SH-SY5Y (cell line): ENCODE results near the gene RTN4IP1.

ENCODE experiments used
- GATA2 ChIP-seq: IDR thresholded peaks from 2 replicates; pipeline ENCODE4 v1.6.1; 2011; ENCODE audit warnings: mild to moderate bottlenecking, low read depth, low read length
- GATA3 ChIP-seq: IDR thresholded peaks from 2 replicates; pipeline ENCODE4 v1.6.1; 2011; ENCODE audit warnings: low read depth, mild to moderate bottlenecking, low read length, moderate library complexity

Gene RTN4IP1

DNA sequence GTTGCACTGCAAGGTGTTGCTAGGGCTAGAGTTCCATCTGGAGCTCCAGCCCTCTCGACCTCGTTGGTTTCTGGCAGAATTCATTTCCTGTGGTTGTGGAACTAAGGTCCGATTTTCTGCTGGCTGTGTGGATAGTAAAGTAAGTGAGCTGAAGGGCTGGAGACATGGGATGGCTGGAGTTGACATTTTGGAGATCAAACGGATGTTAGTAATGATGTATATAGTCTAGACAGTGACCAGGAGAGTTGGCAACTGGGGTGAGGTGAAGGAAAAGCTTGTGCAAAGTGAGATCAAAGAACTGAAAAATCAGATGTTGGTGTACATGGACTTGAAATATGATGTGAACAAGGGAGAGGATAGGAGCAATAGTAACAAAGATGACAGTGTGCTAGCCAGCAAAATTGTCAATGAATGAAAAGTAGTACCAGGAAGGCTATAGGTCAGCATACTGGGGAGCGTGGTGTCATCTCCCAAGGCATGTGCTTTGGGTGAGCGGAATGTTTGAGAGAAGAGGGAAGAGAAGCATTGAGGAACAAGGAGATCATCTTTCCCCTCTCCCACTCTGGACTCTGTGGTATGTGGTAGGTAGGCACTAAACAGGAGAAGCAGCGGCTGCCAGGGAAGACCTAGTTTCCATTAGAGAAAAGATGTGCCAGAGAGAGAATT, 7.9 kb upstream of the RTN4IP1 start:
- TF ChIP-seq GATA2: no peak
- no peak for TF ChIP-seq GATA3

DNA sequence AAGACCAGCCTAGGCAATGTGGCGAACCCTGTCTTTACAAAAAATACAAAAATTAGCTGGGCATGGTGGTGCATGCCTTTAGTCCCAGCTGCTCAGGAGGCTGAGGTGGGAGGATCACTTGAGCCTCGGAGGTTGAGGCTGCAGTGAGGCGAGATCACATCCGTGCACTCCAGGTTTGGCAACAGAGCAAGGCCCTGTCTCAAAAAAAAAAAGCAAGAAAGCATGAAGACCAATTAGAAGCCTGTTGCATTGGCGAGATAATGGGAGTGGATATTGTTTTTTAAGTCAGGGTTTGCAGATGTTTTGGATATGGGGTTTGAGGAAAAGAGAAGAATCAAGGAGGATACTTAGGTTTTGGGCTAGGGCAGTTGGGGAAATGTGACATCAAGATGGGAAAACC, 5.3 kb upstream of the RTN4IP1 start:
- TF ChIP-seq GATA3: no peak
- TF ChIP-seq GATA2: no peak

DNA sequence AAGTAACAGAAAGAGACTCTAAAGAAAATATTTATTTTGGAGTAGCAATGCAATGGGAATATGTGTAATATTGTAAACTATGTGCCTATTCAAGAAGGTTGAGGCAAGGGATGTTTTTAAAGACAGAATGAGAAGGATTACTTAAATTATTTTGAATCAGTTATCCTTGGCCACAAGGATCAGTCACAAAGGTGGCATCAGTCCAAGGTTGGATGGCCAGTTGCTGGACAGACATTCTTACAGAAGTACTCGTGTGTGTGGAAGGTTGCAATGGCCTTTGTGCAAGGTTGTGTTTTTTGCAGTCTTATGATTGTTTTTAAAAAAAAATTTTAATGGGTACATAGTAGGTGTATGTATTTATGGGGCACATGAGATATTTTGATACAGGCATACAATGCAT, 2.0 kb upstream of the RTN4IP1 start:
- no peak for TF ChIP-seq GATA3

DNA sequence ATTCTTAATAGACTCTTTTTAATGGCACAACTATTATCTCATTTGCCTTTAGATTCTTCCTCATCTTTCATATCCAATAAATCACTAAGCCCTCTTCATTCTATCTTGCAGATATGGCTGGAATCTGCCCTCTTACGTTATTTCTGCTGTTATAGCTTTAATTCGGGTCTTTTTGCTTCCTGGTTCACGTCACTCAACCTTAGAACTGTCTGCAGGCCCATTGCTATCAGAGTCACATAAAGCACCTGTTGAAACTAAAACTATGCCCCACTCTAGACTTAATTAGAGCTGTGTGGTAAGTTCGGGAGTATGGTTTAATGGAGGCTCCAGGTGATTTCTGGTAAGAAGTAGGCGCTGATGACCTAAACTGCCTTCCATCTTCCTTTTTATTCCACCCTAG, 1.1 kb upstream of the RTN4IP1 start:
- TF ChIP-seq GATA2: no peak
- no peak for TF ChIP-seq GATA3

DNA sequence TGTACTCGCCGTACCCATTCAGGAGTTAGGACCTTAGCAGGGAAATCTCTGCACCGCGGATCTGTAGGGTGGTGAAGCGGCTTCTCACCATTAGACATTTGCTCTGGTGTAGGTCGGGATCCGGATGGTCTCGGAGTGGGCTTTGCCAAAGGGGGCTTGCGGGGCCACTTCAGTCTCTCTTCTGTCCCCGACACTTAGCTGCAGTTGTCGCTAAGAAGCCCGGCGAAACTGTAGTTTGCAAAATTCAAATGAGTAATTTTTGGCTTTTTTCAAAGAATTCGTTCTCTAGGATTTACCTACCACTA, 513 bp upstream of the RTN4IP1 start:
- TF ChIP-seq GATA3: no peak
- TF ChIP-seq GATA2: no peak

DNA sequence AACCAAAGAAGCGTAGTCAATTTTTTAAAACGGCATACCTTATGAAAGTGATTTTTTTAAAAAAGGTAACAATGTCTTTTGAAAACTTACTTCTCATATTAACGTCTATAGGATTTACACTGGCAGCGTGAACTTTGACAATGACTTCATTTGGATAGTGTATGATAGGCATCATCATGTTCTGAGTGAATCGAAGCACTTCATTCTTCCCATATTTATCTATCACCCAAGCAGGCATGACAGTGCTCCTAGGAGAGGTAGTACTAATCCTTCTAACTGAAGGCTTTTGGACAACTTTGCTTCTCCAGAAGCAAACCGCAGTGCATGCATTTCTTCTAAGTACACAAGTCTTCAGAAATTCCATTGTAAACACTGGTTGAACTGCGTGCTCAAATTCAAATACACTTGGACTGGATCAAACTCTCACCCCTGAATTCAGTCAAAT, 618 bp downstream of the RTN4IP1 start:
- TF ChIP-seq GATA3 (no peak), GATA2 (no peak)

DNA sequence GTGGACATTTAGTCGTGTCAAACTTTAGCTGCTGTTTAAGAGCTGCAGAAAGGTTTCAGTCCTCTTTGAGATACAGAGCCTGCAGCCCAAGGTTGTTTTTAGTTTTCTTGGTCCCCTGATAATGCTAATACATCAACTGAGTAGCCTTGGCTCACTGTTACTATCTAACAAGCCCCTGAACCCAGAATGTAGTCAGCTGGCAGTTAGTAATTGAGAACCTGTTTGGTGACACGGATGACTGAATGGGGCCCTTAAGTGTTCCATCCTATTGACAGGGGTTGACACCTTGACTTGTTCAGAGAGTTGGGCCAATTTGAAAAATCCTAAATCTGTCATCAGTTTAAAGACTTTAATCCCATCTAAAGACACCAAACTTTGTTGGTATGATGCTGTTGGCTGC, 2.8 kb downstream of the RTN4IP1 start:
- TF ChIP-seq GATA3 (no peak), GATA2 (no peak)

DNA sequence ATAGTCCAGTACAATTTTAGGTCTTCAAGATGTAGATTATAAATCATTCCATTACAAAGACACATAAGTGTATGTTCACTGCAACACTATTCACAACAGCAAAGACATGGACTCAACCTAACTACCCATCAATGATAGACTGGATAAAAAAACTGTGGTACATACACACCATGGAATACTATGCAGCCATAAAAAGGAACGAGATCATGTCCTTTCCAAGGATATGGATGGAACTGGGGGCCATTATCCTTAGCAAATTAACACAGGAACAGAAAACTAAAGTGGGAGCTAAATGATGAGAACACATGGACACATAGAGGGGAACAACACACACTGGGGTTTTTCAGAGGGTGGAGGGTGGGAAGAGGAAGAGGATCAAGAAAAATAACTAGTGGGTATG, 6.3 kb downstream of the RTN4IP1 start:
- no peak for TF ChIP-seq GATA3
- no peak for TF ChIP-seq GATA2

DNA sequence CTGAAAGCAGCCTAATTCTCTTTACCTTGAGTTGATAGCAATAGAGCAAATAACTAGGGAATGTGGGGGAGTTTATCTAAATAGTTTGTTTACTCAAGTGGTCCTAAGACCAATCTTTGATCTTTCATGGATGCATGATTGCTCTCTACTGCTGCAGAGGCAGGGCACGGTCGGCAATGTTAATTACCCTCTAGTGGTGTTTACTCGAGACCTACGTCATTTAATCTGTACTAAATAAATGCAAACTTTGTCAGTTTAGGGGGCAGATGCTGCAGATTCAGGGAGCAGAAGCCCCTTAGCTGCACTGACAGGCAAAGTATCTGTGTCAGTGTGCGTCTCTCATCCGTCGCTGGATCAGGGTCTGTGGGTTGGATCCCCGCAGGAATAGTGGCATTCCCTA, 6.9 kb downstream of the RTN4IP1 start:
- TF ChIP-seq GATA3 (no peak), GATA2 (no peak)

DNA sequence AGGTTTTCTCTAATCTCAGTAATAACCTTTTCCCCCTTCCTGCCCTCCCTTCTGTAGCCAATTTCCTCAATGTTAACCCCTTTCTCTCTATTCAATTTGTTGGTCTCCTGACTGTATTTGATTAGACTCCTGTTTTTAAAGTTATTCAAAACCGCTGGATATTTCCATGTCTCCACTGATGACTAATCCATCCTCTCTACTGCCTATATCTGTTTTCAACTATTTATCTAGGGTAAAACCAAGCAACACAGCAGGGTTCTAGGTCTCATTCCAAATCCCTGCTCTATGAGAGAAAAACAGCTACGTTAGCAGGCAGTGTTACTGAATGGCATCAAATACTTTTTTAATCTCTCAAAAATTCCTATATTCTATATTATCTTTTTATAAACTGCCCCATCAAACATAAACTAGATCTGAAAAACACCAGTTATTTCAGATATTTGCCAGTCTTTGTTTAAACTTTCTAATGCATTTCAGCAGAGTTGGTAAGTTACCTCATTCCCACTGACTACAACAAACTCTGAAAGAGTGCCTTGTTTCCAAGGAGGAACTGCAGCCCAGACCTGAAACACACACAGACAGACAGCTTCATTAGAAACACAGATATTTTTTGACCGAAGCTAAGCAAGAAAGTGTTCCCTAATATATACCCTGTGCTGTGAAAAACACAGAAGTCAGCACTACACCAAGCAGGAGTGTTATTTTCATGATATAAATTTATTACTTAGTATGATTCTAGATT, 8.2 kb downstream of the RTN4IP1 start:
- TF ChIP-seq GATA2 (no peak), GATA3 (no peak)

DNA sequence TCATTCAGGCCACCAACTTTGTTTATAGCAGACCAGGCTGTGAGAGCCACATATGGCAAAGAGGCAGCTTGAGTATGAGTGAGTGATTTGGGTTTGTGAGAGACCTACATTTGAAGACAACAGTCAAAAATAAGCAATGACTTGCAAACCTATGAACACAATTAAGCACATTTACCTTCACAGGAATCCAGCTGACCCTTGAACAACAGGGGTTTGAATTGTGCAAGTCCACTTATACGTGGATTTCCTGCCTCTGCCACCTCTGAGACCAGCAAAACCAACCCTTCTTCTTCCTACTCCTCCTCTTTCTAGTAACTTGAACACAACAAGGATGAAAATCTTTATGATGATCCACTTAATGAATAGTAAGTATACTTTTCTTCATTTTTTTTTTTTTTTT, 10.1 kb downstream of the RTN4IP1 start:
- TF ChIP-seq GATA2 (no peak), GATA3 (no peak)

DNA sequence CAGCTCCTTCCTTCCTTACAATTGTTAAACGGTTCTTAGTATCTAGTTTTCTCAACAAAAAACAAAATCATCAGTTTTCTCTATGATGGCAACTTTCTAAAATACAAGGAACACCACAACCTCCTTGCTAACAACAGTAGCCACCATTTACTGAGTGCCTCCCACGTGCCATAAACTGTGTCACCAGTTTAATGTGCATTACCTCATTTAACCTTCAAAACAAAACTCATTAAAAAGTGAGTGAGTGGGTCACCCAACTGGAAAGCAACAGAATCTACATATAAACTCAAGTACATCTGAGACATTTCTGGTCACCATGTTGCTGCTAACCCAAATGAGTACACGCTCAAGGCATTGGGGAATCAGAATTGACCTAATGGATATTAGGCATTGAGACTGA, 11.0 kb downstream of the RTN4IP1 start:
- no peak for TF ChIP-seq GATA3
- no peak for TF ChIP-seq GATA2

DNA sequence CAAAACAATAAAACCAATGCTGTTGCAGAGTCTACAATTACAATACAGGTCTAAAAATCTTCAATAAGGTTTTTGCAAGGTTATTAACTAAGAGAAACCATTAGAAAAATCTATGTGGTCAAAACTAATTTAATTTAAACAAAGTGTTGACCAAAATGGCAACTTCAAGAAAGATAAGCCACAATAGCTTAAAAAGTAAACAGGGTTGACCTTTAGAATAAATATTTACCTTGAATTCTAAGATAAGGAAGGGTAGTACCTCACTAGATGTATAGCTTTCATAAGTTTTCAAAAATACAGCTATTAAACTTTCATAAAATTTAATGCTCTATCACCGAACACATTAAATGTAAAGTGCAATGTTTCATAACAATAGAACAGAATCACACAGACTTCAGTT, 11.4 kb downstream of the RTN4IP1 start:
- no peak for TF ChIP-seq GATA2
- TF ChIP-seq GATA3: no peak

DNA sequence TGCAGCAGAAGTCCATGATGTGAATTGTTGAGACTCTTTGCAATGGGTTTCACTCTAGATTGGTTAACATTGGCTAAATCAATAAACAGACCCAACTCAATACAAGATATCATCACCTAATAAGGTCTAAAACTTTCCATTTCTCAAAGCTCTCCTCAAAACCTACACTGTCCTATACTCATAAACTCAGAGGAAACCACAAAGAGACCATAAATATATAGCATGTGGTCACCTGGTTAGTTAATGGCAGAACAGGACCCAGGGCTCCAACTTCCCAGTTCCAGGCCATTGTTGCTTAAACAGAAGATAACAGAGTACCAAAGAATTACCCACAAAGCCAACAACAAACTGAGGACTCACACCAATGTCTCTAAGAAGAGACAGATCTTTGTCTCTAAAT, 12.0 kb downstream of the RTN4IP1 start:
- TF ChIP-seq GATA3 (no peak), GATA2 (no peak)

DNA sequence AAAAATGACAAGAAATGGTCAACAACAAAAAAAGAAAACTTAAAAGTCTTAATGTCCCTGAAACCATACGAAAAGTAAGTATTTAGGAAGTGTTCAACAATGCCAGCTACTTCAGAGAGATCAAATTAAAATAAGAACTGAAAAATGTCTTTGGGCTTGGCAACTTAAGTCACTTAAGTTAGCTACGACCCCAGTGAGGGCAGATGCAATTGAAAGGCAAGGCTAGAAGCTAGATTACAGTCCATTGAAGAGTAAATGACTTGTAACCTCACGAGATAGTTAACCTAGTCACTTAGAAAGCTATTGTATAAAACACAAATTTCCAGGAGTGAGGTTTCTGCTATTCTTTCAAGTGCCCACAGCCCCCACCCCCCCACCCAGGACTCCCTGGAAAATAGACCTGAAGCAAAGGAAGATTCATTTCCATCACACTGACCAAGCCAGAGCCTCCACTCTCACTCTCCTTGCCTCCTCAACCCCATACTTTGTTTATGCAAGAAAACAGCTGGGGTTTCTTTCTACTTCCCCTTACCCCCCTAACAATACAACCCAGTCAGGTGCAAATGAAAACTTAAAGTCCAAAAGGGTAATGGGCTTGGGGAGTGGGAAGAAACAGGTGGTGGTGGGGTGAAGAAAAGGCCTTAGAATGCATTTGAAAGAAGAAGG, 14.6 kb downstream of the RTN4IP1 start:
- TF ChIP-seq GATA2 (no peak), GATA3 (no peak)
